ENCODE measurements around the gene KNOP1.

DNA sequence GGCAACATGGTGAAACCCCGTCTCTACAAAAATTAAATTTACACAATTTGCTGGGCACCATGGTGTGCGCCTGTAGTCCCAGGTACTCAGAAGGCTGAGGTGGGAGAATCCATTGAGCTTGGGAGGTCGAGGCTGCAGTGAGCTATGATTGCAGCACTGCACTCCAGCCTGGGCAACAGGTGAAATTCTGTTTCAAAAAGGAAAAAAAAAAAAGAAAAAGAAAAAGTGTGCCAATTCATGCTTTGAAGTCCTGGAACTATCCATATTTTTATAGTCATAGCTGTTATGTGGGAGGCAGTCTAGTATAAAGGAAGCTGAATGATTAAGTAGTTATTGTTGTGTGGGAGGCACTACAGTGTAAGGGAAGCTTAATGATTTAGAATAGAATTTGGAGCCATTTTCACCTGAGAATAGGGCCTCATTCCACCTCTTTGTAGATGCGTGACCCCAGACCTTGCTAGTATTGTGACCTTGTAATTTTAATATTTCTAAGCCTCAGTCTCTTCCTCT, 31.6 kb upstream of the KNOP1 start:
- TF ChIP-seq, protein P1, sequence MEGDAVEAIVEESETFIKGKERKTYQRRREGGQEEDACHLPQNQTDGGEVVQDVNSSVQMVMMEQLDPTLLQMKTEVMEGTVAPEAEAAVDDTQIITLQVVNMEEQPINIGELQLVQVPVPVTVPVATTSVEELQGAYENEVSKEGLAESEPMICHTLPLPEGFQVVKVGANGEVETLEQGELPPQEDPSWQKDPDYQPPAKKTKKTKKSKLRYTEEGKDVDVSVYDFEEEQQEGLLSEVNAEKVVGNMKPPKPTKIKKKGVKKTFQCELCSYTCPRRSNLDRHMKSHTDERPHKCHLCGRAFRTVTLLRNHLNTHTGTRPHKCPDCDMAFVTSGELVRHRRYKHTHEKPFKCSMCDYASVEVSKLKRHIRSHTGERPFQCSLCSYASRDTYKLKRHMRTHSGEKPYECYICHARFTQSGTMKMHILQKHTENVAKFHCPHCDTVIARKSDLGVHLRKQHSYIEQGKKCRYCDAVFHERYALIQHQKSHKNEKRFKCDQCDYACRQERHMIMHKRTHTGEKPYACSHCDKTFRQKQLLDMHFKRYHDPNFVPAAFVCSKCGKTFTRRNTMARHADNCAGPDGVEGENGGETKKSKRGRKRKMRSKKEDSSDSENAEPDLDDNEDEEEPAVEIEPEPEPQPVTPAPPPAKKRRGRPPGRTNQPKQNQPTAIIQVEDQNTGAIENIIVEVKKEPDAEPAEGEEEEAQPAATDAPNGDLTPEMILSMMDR (conservative IDR thresholded peaks at IDR 0.05; ENCODE audit: low read depth, low read length) = no peak
- TF ChIP-seq POLR2A (IDR thresholded peaks at IDR 0.05; ENCODE audit: low read depth, low read length) (no peak), SMC3 (IDR thresholded peaks at IDR 0.05; ENCODE audit: low read depth, low read length) (no peak), CEBPB (IDR thresholded peaks at IDR 0.05; ENCODE audit: low read depth, low read length) (no peak), RAD21 (IDR thresholded peaks at IDR 0.05; ENCODE audit: low read length) (no peak), MXI1 (IDR thresholded peaks at IDR 0.05; ENCODE audit: borderline replicate concordance, low read depth, low read length) (no peak), FOS (IDR thresholded peaks at IDR 0.05; ENCODE audit: low read depth, low read length) (no peak), MAFK (IDR thresholded peaks at IDR 0.05; ENCODE audit: low read depth, low read length) (no peak), NFE2L2 (IDR thresholded peaks at IDR 0.05; ENCODE audit: low read depth, low read length) (no peak)
- TF ChIP-seq, protein P2, sequence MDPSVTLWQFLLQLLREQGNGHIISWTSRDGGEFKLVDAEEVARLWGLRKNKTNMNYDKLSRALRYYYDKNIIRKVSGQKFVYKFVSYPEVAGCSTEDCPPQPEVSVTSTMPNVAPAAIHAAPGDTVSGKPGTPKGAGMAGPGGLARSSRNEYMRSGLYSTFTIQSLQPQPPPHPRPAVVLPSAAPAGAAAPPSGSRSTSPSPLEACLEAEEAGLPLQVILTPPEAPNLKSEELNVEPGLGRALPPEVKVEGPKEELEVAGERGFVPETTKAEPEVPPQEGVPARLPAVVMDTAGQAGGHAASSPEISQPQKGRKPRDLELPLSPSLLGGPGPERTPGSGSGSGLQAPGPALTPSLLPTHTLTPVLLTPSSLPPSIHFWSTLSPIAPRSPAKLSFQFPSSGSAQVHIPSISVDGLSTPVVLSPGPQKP (IDR thresholded peaks at IDR 0.05; ENCODE audit: borderline replicate concordance, low read depth, low read length) = no peak
